ENCODE measurements around the gene RNF11.

The RNF11 gene

GRCh38 chr1:51309291-51309690 lies 73.2 kb downstream of the RNF11 start:
- H3K9me3 ChIP-seq (ENCODE audit: insufficient read depth, low read length) = no peaks in the 10 kb centered on the region
- no peaks in the 10 kb centered on the region for H3K79me2 ChIP-seq (ENCODE audit: insufficient read depth, low read length)
- no peak overlapping the region for H3K4me2 ChIP-seq (ENCODE audit: low read depth, low read length, poor library complexity, severe bottlenecking)
- no peak overlapping the region for H3K9ac ChIP-seq (ENCODE audit: low read length)
- H4K20me1 ChIP-seq (ENCODE audit: low read depth, low read length) = no peaks in the 10 kb centered on the region
- H3K4me3 ChIP-seq (ENCODE audit: insufficient read depth, low read length, poor library complexity, severe bottlenecking) = no peak overlapping the region
- no peak overlapping the region for H3K27ac ChIP-seq (ENCODE audit: low read depth, low read length)
- no peak for TF ChIP-seq EZH2phosphoT487 (conservative IDR thresholded peaks at IDR 0.05; ENCODE audit: low read length)
- no peaks in the 10 kb centered on the region for H3F3A ChIP-seq (ENCODE audit: insufficient read depth)
- H3K27me3 ChIP-seq (ENCODE audit: low read length) = no peaks in the 10 kb centered on the region
- H3K9me2 ChIP-seq (replicated peaks; ENCODE audit: insufficient read depth, low read length) = no peaks in the 10 kb centered on the region
- no peaks in the 10 kb centered on the region for H3K36me3 ChIP-seq (ENCODE audit: low read length)
- H2AFZ ChIP-seq (ENCODE audit: low read depth, low read length, severe bottlenecking) = no peak overlapping the region

GRCh38 chr1:51310871-51311613 lies 75.0 kb downstream of the RNF11 start:
- Histone ChIP-seq H3K36me3 (ENCODE audit: low read length) (no peaks in the 10 kb centered on the region), H3K27ac (ENCODE audit: low read depth, low read length) (no peak overlapping the region), H3K9me2 (replicated peaks; ENCODE audit: insufficient read depth, low read length) (no peaks in the 10 kb centered on the region), H3F3A (ENCODE audit: insufficient read depth) (no peaks in the 10 kb centered on the region), H3K27me3 (ENCODE audit: low read length) (no peaks in the 10 kb centered on the region), H3K4me2 (ENCODE audit: low read depth, low read length, poor library complexity, severe bottlenecking) (no peak overlapping the region), H4K20me1 (ENCODE audit: low read depth, low read length) (no peaks in the 10 kb centered on the region), H3K4me3 (ENCODE audit: insufficient read depth, low read length, poor library complexity, severe bottlenecking) (no peak overlapping the region), H3K9me3 (ENCODE audit: insufficient read depth, low read length) (no peaks in the 10 kb centered on the region), H3K79me2 (ENCODE audit: insufficient read depth, low read length) (no peaks in the 10 kb centered on the region), H3K9ac (ENCODE audit: low read length) (no peak overlapping the region), H2AFZ (ENCODE audit: low read depth, low read length, severe bottlenecking) (no peak overlapping the region)
- no peak for TF ChIP-seq EZH2phosphoT487 (conservative IDR thresholded peaks at IDR 0.05; ENCODE audit: low read length)
- TF ChIP-seq, protein P1, sequence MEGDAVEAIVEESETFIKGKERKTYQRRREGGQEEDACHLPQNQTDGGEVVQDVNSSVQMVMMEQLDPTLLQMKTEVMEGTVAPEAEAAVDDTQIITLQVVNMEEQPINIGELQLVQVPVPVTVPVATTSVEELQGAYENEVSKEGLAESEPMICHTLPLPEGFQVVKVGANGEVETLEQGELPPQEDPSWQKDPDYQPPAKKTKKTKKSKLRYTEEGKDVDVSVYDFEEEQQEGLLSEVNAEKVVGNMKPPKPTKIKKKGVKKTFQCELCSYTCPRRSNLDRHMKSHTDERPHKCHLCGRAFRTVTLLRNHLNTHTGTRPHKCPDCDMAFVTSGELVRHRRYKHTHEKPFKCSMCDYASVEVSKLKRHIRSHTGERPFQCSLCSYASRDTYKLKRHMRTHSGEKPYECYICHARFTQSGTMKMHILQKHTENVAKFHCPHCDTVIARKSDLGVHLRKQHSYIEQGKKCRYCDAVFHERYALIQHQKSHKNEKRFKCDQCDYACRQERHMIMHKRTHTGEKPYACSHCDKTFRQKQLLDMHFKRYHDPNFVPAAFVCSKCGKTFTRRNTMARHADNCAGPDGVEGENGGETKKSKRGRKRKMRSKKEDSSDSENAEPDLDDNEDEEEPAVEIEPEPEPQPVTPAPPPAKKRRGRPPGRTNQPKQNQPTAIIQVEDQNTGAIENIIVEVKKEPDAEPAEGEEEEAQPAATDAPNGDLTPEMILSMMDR (IDR thresholded peaks at IDR 0.05; ENCODE audit: insufficient read depth, low read length, poor library complexity, severe bottlenecking) = no peak

DNA sequence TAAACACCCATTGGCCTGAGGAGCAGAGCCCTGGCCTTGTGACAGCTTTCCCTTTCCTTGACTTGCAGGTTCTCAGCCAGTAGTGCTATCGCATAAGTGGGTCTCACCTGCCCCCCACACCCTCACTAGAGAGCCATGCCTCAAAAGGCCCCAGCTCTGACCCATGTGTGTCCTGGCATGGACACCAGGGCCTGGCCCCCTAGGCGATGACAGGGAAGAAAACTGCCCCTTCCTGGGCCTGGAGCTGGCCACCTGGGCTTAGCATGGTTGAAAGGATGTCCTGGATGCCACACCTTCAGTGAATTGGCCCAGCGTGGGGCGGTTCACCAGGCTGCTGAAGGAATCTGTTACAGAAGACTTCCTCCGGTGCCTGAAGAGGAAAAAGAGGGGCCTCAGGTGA lies 75.8 kb downstream of the RNF11 start:
- Histone ChIP-seq H2AFZ (ENCODE audit: low read depth, low read length, severe bottlenecking) (no peak overlapping the region), H4K20me1 (ENCODE audit: low read depth, low read length) (no peaks in the 10 kb centered on the region), H3F3A (ENCODE audit: insufficient read depth) (no peaks in the 10 kb centered on the region), H3K9me3 (ENCODE audit: insufficient read depth, low read length) (no peaks in the 10 kb centered on the region), H3K27ac (ENCODE audit: low read depth, low read length) (no peak overlapping the region), H3K79me2 (ENCODE audit: insufficient read depth, low read length) (no peaks in the 10 kb centered on the region), H3K9me2 (replicated peaks; ENCODE audit: insufficient read depth, low read length) (no peaks in the 10 kb centered on the region), H3K9ac (ENCODE audit: low read length) (no peak overlapping the region), H3K4me2 (ENCODE audit: low read depth, low read length, poor library complexity, severe bottlenecking) (no peak overlapping the region), H3K27me3 (ENCODE audit: low read length) (no peaks in the 10 kb centered on the region), H3K36me3 (ENCODE audit: low read length) (no peaks in the 10 kb centered on the region), H3K4me3 (ENCODE audit: insufficient read depth, low read length, poor library complexity, severe bottlenecking) (no peak overlapping the region)
- TF ChIP-seq, protein P1 (IDR thresholded peaks at IDR 0.05; ENCODE audit: insufficient read depth, low read length, poor library complexity, severe bottlenecking) = no peak
- no peak for TF ChIP-seq EZH2phosphoT487 (conservative IDR thresholded peaks at IDR 0.05; ENCODE audit: low read length)

DNA sequence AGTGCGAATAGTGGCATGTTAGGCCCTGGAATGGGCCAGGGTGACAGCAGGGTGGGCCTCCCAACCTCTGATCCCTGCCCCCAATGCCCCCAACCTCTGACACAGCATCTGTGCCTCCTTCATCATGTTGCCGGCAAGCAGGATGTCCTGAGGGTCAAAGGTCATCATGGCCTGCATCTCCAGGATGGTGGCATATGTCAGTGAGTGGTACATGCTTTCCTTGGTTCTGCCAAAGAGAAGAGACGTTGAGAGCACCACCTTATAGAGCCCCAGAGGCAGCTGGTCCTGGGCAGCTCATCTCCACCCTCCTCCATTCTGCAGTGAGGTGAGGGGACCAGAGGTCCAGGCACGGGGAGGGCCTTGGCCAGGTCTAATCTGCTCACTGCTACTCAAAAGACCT lies 76.6 kb downstream of the RNF11 start:
- no peaks in the 10 kb centered on the region for H3F3A ChIP-seq (ENCODE audit: insufficient read depth)
- no peaks in the 10 kb centered on the region for H3K9me2 ChIP-seq (replicated peaks; ENCODE audit: insufficient read depth, low read length)
- H3K4me2 ChIP-seq (ENCODE audit: low read depth, low read length, poor library complexity, severe bottlenecking) = no peak overlapping the region
- H3K79me2 ChIP-seq (ENCODE audit: insufficient read depth, low read length) = no peaks in the 10 kb centered on the region
- H3K27me3 ChIP-seq (ENCODE audit: low read length) = no peaks in the 10 kb centered on the region
- H2AFZ ChIP-seq (ENCODE audit: low read depth, low read length, severe bottlenecking) = no peak overlapping the region
- H3K9ac ChIP-seq (ENCODE audit: low read length) = no peak overlapping the region
- no peaks in the 10 kb centered on the region for H3K9me3 ChIP-seq (ENCODE audit: insufficient read depth, low read length)
- H3K36me3 ChIP-seq (ENCODE audit: low read length) = no peaks in the 10 kb centered on the region
- H3K27ac ChIP-seq (ENCODE audit: low read depth, low read length) = no peak overlapping the region
- no peak overlapping the region for H3K4me3 ChIP-seq (ENCODE audit: insufficient read depth, low read length, poor library complexity, severe bottlenecking)
- TF ChIP-seq, protein P1 (IDR thresholded peaks at IDR 0.05; ENCODE audit: insufficient read depth, low read length, poor library complexity, severe bottlenecking) = no peak
- no peak for TF ChIP-seq EZH2phosphoT487 (conservative IDR thresholded peaks at IDR 0.05; ENCODE audit: low read length)
- H4K20me1 ChIP-seq (ENCODE audit: low read depth, low read length) = no peaks in the 10 kb centered on the region
